ENCODE measurements around the gene NAV2.

NAV2 gene

GRCh38 chr11:19670030-19670791, 42.4 kb upstream of the NAV2 start:
- DNase-seq = peak; percentile 33
- in situ Hi-C loops (cut with HindIII; ENCODE audit: low pct_ligation_motif_present, low sequenced_read_pairs) = no loop called here
- Histone ChIP-seq H3K4me3 (ENCODE audit: low read depth, low read length) (no peak overlapping the region), H3K36me3 (replicated peaks) (no peaks in the 10 kb centered on the region), H3K27ac (no peak overlapping the region), H3K27me3 (replicated peaks) (no peaks in the 10 kb centered on the region)
- TF ChIP-seq CTCF (IDR thresholded peaks at IDR 0.05; ENCODE audit: low read depth, low read length, missing control alignments) = no peak

GRCh38 chr11:19672586-19673206, 39.9 kb upstream of the NAV2 start:
- Histone ChIP-seq H3K27me3 (replicated peaks) (no peaks in the 10 kb centered on the region), H3K27ac (no peak overlapping the region), H3K36me3 (replicated peaks) (no peaks in the 10 kb centered on the region), H3K4me3 (ENCODE audit: low read depth, low read length) (no peak overlapping the region)
- no peak for DNase-seq
- no peak for TF ChIP-seq CTCF (IDR thresholded peaks at IDR 0.05; ENCODE audit: low read depth, low read length, missing control alignments)
- in situ Hi-C loops (cut with HindIII; ENCODE audit: low pct_ligation_motif_present, low sequenced_read_pairs) = no loop called here

- in situ Hi-C loops (cut with HindIII; ENCODE audit: low pct_ligation_motif_present, low sequenced_read_pairs) = no loop called here
- no peak for DNase-seq
- TF ChIP-seq CTCF (IDR thresholded peaks at IDR 0.05; ENCODE audit: low read depth, low read length, missing control alignments) = no peak
Measured at GRCh38 chr11:19673924-19674729, 38.5 kb upstream of the NAV2 start.

GRCh38 chr11:19674836-19675235, 37.8 kb upstream of the NAV2 start:
- TF ChIP-seq CTCF (IDR thresholded peaks at IDR 0.05; ENCODE audit: low read depth, low read length, missing control alignments) = no peak
- Histone ChIP-seq H3K27me3 (replicated peaks) (no peaks in the 10 kb centered on the region), H3K4me3 (ENCODE audit: low read depth, low read length) (no peak overlapping the region), H3K36me3 (replicated peaks) (no peaks in the 10 kb centered on the region), H3K27ac (no peak overlapping the region)
- in situ Hi-C loops (cut with HindIII; ENCODE audit: low pct_ligation_motif_present, low sequenced_read_pairs) = no loop called here
- DNase-seq = no peak

More at GRCh38 chr11:19673924-19674729, 38.5 kb upstream of the NAV2 start:
- Histone ChIP-seq H3K4me3 (ENCODE audit: low read depth, low read length) (no peak overlapping the region), H3K27ac (no peak overlapping the region), H3K36me3 (replicated peaks) (no peaks in the 10 kb centered on the region), H3K27me3 (replicated peaks) (no peaks in the 10 kb centered on the region)

- in situ Hi-C loops (cut with HindIII; ENCODE audit: low pct_ligation_motif_present, low sequenced_read_pairs) = no loop called here
- TF ChIP-seq CTCF (IDR thresholded peaks at IDR 0.05; ENCODE audit: low read depth, low read length, missing control alignments) = no peak
- H3K36me3 ChIP-seq (replicated peaks) = no peaks in the 10 kb centered on the region
- no peaks in the 10 kb centered on the region for H3K27me3 ChIP-seq (replicated peaks)
- no peak overlapping the region for H3K4me3 ChIP-seq (ENCODE audit: low read depth, low read length)
- H3K27ac ChIP-seq = no peak overlapping the region
- DNase-seq = no peak
Measured at GRCh38 chr11:19675397-19675796, 37.2 kb upstream of the NAV2 start.
